Astrocyte of the spinal cord (primary cell): ENCODE results near the gene SNIP1.
"Not testable (repeated sequence)": the region's sequence is repeated elsewhere in the genome, so short reads cannot be mapped to it uniquely, and the experiment has no call there.

ENCODE experiments used
- DNase-seq: peaks from one replicate; pipeline ENCODE4 v3.0.0; 2011; ENCODE audit warnings: low read depth, low spot score
- H3K4me3 ChIP-seq: 2 replicates; pipeline ENCODE4 v1.5.1; 2011; ENCODE audit warnings: low read depth, mild to moderate bottlenecking, low read length, moderate library complexity
- in situ Hi-C: cut with HindIII; loops from 2 replicates; pipeline ENCODE4 v1.10.0; 2017; ENCODE audit warnings: low sequenced_read_pairs
- TF ChIP-seq, protein P1 (sequence below): IDR thresholded peaks from 2 replicates; pipeline ENCODE4 v1.5.1; 2012; ENCODE audit warnings: low read depth, mild to moderate bottlenecking, low read length, inconsistent platforms

Gene SNIP1

DNA sequence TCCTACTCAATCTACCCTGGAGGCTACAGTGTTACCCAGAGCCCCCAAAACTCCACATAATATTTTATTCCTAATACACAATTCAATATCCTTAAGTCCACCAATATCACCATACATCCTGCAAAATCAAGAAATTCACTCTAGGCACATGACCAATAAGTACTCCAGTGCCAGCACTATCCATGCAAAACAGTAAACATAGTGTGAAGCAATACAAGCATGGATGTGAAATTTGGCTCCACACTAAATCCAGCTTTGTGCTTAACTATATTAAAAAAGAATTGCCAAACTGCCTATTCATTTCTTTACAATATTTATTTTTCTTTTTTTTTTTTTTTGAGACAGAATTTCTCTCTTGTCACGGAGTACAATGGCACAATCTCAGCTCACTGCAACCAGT, 36.5 kb downstream of the SNIP1 start:
- in situ Hi-C loops, result no loop called here
- no peak overlapping the region for H3K4me3 ChIP-seq
- no peak for DNase-seq
- TF ChIP-seq, protein P1, sequence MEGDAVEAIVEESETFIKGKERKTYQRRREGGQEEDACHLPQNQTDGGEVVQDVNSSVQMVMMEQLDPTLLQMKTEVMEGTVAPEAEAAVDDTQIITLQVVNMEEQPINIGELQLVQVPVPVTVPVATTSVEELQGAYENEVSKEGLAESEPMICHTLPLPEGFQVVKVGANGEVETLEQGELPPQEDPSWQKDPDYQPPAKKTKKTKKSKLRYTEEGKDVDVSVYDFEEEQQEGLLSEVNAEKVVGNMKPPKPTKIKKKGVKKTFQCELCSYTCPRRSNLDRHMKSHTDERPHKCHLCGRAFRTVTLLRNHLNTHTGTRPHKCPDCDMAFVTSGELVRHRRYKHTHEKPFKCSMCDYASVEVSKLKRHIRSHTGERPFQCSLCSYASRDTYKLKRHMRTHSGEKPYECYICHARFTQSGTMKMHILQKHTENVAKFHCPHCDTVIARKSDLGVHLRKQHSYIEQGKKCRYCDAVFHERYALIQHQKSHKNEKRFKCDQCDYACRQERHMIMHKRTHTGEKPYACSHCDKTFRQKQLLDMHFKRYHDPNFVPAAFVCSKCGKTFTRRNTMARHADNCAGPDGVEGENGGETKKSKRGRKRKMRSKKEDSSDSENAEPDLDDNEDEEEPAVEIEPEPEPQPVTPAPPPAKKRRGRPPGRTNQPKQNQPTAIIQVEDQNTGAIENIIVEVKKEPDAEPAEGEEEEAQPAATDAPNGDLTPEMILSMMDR, result no peak

GRCh38 chr1:37515185-37516034, 38.7 kb downstream of the SNIP1 start:
- TF ChIP-seq, protein P1, result no peak
- peak overlapping the region; percentile 69 for H3K4me3 ChIP-seq
- no peak for DNase-seq
- in situ Hi-C loops, result no loop called here

DNA sequence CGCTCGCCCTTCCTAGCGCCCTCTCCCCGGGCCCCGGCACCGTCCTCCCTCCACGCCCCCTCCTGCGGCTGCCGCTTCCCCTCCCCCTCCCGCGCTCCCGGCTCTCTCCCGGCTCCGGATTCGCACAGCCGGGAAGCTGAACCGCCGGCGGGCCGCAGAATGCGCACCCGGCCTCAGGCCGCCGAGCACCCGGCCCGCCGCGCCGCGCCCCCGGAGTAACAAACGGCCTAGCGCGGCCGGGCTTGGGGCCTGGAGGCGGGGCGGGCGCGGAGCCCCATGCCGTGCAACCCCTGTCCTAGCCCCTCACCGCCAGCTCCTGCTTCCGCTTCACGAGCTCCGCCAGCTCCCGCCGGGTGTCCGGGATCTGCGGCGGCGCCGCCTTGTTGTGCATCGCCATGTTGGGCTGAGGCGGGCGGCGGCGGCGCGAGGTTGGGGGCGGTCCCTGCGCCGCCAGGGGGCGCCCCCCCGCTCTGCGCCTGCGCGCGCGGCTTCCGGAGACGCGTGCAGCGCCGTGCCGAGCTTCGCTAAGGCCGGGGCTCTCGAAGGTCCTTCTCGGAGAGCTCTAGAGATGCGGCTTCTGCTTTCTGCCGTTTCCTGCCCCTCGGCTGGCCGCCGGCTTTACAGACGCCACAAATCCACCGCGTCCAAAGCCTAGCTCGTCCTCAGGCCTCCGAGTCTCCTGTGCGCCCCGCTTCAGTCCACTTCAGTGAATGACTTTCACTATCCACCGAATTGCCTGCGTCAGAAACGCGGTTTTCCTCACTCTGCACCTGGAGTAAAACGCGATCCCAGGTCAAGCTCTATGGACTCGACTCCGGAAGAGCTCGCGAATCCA, 39.5 kb downstream of the SNIP1 start, which contains the start of gene MEAF6:
TSS of gene MEAF6 (minus strand) at position 417 of the 835 bp plus-strand sequence. CDS start at position 397, 20 bp downstream.
- TF ChIP-seq, protein P1, result peak; percentile 35
- in situ Hi-C loops, result no loop called here
- H3K4me3 ChIP-seq, result peak within 1 kb of the TSS; percentile 69
- peak; percentile 76 for DNase-seq

DNA sequence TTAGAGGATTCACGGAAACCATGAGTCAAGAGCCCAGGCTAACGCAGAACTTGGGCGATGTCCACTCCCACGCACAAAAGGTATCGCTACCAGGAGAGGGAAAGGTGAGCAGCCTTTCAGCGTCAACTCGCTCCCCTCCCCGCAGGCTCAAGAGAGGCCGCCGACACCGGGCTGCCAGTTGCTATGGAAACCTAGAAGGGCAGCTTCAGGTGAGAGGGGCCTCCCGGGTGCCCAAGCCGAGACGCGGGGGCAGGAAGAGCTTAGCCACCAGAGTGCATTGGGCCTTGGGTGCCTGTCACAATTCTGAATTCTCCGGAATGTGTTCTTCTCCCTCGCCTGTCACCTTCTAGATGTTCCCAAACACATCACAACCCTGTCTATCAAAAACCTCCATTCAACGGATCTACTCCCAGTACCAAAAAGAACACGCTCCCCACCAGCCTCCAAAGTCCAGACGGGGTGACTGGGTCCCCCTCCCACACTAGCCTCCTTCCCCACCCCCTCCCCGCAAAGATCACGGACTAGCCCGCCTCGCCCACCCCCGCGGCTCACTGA, 40.2 kb downstream of the SNIP1 start:
- peak overlapping the region; percentile 69 for H3K4me3 ChIP-seq
- no peak for DNase-seq
- TF ChIP-seq, protein P1, result no peak
- in situ Hi-C loops, result no loop called here

DNA sequence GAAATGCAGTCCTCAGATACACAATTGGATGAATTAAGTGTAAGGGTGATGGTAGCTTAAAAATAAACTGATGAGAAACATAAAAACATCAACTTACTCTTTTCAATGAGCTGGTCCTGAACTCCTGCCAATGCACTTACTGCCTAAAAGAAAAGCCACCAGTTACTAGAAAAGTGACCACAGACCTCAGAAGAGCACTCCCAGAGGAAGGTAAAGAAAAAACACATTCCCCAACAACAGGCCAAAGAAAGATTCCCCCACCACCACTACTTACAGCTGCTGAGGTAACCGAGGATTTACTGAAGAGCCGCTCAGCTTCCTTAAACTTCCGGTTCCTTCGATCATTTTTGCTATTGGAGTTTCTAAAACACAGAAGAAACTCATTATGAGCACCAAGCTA, 44.9 kb downstream of the SNIP1 start:
- no peak overlapping the region for H3K4me3 ChIP-seq
- DNase-seq, result peak; percentile 58
- TF ChIP-seq, protein P1, result peak; percentile 40
- in situ Hi-C loops, result no loop called here

- H3K4me3 ChIP-seq, result no peak overlapping the region
- DNase-seq, result no peak
- TF ChIP-seq, protein P1, result no peak
- in situ Hi-C loops, result no loop called here
Observed at GRCh38 chr1:37506740-37507139, 47.4 kb downstream of the SNIP1 start.

DNA sequence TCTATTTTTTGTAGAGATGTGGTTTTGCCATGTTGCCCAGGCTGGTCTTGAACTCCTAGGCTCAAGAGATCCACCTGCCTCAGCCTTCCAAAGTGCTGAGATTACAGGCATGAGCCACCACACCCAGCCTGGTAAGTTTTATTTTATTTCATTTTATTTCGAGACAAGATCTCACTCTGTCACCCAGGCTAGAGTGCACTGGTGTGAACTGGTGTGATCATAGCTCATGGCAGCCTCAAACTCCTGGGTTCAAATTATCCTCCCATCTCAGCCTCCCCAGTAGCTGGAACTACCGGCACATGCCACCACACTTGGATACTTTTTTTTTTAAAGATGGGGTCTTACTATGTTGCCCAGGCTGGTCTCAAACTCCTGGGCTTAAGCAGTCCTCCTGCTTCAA, 51.3 kb downstream of the SNIP1 start:
- DNase-seq, in situ Hi-C loops, H3K4me3 ChIP-seq: not testable (repeated sequence)
